SK-N-SH (cell line): Measurements from ENCODE around the gene BMAL1.

ENCODE experiments used
- CTCF ChIP-seq: fragments of 200-600 bp; sonication (generic); IDR thresholded peaks from 2 replicates; pipeline ENCODE4 v1.6.1; 2017; ENCODE audit warnings: antibody characterized with exemption, mild to moderate bottlenecking, moderate library complexity
- FOXM1 ChIP-seq: IDR thresholded peaks from 2 replicates; pipeline ENCODE4 v1.4.0; 2012; ENCODE audit warnings: low read depth, mild to moderate bottlenecking
- NRF1 ChIP-seq: IDR thresholded peaks from 2 replicates; pipeline ENCODE4 v1.6.1; 2012; ENCODE audit warnings: low read depth, mild to moderate bottlenecking, low read length
- RAD21 ChIP-seq: IDR thresholded peaks from 2 replicates; pipeline ENCODE4 v1.6.1; 2012; ENCODE audit warnings: mild to moderate bottlenecking, low read length
- SIN3A ChIP-seq: IDR thresholded peaks from 2 replicates; pipeline ENCODE4 v1.6.1; 2012; ENCODE audit warnings: low read depth, mild to moderate bottlenecking, low read length, moderate library complexity, borderline replicate concordance
- SMC3 ChIP-seq: IDR thresholded peaks from 2 replicates; pipeline ENCODE4 v1.6.1; 2012; ENCODE audit warnings: low read depth, low read length, improper control_type of control experiment
- TAF1 ChIP-seq: IDR thresholded peaks from 2 replicates; pipeline ENCODE4 v1.6.1; 2012; ENCODE audit warnings: low read depth, mild to moderate bottlenecking, low read length, moderate library complexity, borderline replicate concordance
- USF1 ChIP-seq: IDR thresholded peaks from 2 replicates; pipeline ENCODE4 v1.4.0; 2012; ENCODE audit warnings: low read depth, borderline replicate concordance
- ZBTB33 ChIP-seq: IDR thresholded peaks from 2 replicates; pipeline ENCODE4 v1.4.0; 2012; ENCODE audit warnings: low read depth, borderline replicate concordance
- TF ChIP-seq, protein P1 (sequence below): IDR thresholded peaks from 2 replicates; pipeline ENCODE4 v1.4.0; 2012; ENCODE audit warnings: low read depth
- TF ChIP-seq, protein P2 (sequence below): IDR thresholded peaks from 2 replicates; pipeline ENCODE4 v1.6.1; 2012; ENCODE audit warnings: mild to moderate bottlenecking, low read depth, low read length, moderate library complexity
- TF ChIP-seq, protein P3 (sequence below): fragments of 150-350 bp; IDR thresholded peaks from 2 replicates; pipeline ENCODE4 v1.6.1; 2017; ENCODE audit warnings: antibody characterized with exemption, low read length, low read depth, borderline replicate concordance

- TF ChIP-seq NRF1: no peak
- TF ChIP-seq CTCF: no peak
- no peak for TF ChIP-seq ZBTB33
- TF ChIP-seq TAF1: no peak
- TF ChIP-seq SIN3A: no peak
- TF ChIP-seq, protein P1, sequence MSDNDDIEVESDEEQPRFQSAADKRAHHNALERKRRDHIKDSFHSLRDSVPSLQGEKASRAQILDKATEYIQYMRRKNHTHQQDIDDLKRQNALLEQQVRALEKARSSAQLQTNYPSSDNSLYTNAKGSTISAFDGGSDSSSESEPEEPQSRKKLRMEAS: no peak
- no peak for TF ChIP-seq SMC3
- TF ChIP-seq, protein P2, sequence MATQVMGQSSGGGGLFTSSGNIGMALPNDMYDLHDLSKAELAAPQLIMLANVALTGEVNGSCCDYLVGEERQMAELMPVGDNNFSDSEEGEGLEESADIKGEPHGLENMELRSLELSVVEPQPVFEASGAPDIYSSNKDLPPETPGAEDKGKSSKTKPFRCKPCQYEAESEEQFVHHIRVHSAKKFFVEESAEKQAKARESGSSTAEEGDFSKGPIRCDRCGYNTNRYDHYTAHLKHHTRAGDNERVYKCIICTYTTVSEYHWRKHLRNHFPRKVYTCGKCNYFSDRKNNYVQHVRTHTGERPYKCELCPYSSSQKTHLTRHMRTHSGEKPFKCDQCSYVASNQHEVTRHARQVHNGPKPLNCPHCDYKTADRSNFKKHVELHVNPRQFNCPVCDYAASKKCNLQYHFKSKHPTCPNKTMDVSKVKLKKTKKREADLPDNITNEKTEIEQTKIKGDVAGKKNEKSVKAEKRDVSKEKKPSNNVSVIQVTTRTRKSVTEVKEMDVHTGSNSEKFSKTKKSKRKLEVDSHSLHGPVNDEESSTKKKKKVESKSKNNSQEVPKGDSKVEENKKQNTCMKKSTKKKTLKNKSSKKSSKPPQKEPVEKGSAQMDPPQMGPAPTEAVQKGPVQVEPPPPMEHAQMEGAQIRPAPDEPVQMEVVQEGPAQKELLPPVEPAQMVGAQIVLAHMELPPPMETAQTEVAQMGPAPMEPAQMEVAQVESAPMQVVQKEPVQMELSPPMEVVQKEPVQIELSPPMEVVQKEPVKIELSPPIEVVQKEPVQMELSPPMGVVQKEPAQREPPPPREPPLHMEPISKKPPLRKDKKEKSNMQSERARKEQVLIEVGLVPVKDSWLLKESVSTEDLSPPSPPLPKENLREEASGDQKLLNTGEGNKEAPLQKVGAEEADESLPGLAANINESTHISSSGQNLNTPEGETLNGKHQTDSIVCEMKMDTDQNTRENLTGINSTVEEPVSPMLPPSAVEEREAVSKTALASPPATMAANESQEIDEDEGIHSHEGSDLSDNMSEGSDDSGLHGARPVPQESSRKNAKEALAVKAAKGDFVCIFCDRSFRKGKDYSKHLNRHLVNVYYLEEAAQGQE: no peak
- no peak for TF ChIP-seq USF1
- TF ChIP-seq, protein P3, sequence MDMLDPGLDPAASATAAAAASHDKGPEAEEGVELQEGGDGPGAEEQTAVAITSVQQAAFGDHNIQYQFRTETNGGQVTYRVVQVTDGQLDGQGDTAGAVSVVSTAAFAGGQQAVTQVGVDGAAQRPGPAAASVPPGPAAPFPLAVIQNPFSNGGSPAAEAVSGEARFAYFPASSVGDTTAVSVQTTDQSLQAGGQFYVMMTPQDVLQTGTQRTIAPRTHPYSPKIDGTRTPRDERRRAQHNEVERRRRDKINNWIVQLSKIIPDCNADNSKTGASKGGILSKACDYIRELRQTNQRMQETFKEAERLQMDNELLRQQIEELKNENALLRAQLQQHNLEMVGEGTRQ: no peak
- no peak for TF ChIP-seq RAD21
- TF ChIP-seq FOXM1: no peak
These were observed 99.2 kb downstream of the BMAL1 start for GRCh38 chr11:13376838-13377237.
